ENCODE results near the gene CES3. TPM values are rescaled to one million over a fixed set of nuclear protein-coding genes. Genes with fewer than 3 reads are reported as not detected.

The CES3 gene
- polyA plus RNA-seq, 1 donor (not counting 4 experiments of a cell fraction or from before 2014, with no cell fraction given) = 1.5 TPM

GRCh38 chr16:66920924-66921680, 40.0 kb upstream of the CES3 start:
- H3K9ac ChIP-seq (ENCODE audit: control insufficient read depth, extremely low read depth, insufficient read depth, low read length) = no peak overlapping the region
- H3K4me3 ChIP-seq (ENCODE audit: control insufficient read depth in 2 of 3, extremely low read depth in 1 of 3, insufficient read depth in 2 of 3, low read depth in 1 of 3, low read length in 3 of 3) = no peak overlapping the region
- H3K9me3 ChIP-seq (ENCODE audit: control insufficient read depth, low read depth, low read length) = no peaks in the 10 kb centered on the region
- H3K36me3 ChIP-seq (ENCODE audit: control insufficient read depth in 2 of 2, extremely low read depth in 1 of 2, insufficient read depth in 2 of 2, low read length in 2 of 2) = no peaks in the 10 kb centered on the region
- H3K4me1 ChIP-seq (ENCODE audit: control insufficient read depth, extremely low read depth, insufficient read depth, low read length) = peaks cover 3% of the 10 kb centered on the region
- H3K79me2 ChIP-seq (ENCODE audit: control insufficient read depth, insufficient read depth, low read length) = no peaks in the 10 kb centered on the region
- H3K4me2 ChIP-seq (ENCODE audit: control insufficient read depth, extremely low read depth, insufficient read depth, low read depth, low read length) = no peak overlapping the region
- no peaks in the 10 kb centered on the region for H4K20me1 ChIP-seq (ENCODE audit: control insufficient read depth, extremely low read depth, insufficient read depth, low read length)
- FAIRE-seq (no peak), DNase-seq (ENCODE audit: low read depth, low spot score) (no peak)
- H3K27ac ChIP-seq (ENCODE audit: control insufficient read depth, insufficient read depth, low read length) = no peak overlapping the region
- H3K9me1 ChIP-seq (ENCODE audit: control insufficient read depth, extremely low read depth, insufficient read depth, low read length) = no peaks in the 10 kb centered on the region
- H2AFZ ChIP-seq (ENCODE audit: control insufficient read depth, low read length) = no peak overlapping the region
- TF ChIP-seq CTCF (optimal IDR thresholded peaks at IDR 0.05 in 1 of 3, IDR thresholded peaks at IDR 0.05 in 1 of 3, conservative IDR thresholded peaks at IDR 0.05 in 1 of 3; ENCODE audit: extremely low read depth in 1 of 3, insufficient read depth in 2 of 3, low read length in 3 of 3) (no peak), EZH2 (IDR thresholded peaks at IDR 0.05; ENCODE audit: low read length) (no peak)
- peaks cover 44% of the 10 kb centered on the region for H3K27me3 ChIP-seq (ENCODE audit: control insufficient read depth, extremely low read depth, insufficient read depth, low read length)
- dilution Hi-C loops (cut with MboI; ENCODE audit: extremely low pct_ligation_motif_present, low sequenced_read_pairs) = no loop called here

- Histone ChIP-seq H3K4me3 (ENCODE audit: control insufficient read depth in 2 of 3, extremely low read depth in 1 of 3, insufficient read depth in 2 of 3, low read depth in 1 of 3, low read length in 3 of 3) (no peak overlapping the region), H3K79me2 (ENCODE audit: control insufficient read depth, insufficient read depth, low read length) (no peaks in the 10 kb centered on the region), H3K27ac (ENCODE audit: control insufficient read depth, insufficient read depth, low read length) (no peak overlapping the region)
Measured at GRCh38 chr16:66921729-66922450, 39.2 kb upstream of the CES3 start.

More at GRCh38 chr16:66921729-66922450, 39.2 kb upstream of the CES3 start:
- Histone ChIP-seq H3K4me2 (ENCODE audit: control insufficient read depth, extremely low read depth, insufficient read depth, low read depth, low read length) (no peak overlapping the region), H4K20me1 (ENCODE audit: control insufficient read depth, extremely low read depth, insufficient read depth, low read length) (no peaks in the 10 kb centered on the region), H3K9me1 (ENCODE audit: control insufficient read depth, extremely low read depth, insufficient read depth, low read length) (no peaks in the 10 kb centered on the region), H3K27me3 (ENCODE audit: control insufficient read depth, extremely low read depth, insufficient read depth, low read length) (peaks cover 44% of the 10 kb centered on the region), H2AFZ (ENCODE audit: control insufficient read depth, low read length) (no peak overlapping the region), H3K4me1 (ENCODE audit: control insufficient read depth, extremely low read depth, insufficient read depth, low read length) (peaks cover 4% of the 10 kb centered on the region), H3K9me3 (ENCODE audit: control insufficient read depth, low read depth, low read length) (no peaks in the 10 kb centered on the region), H3K9ac (ENCODE audit: control insufficient read depth, extremely low read depth, insufficient read depth, low read length) (no peak overlapping the region), H3K36me3 (ENCODE audit: control insufficient read depth in 2 of 2, extremely low read depth in 1 of 2, insufficient read depth in 2 of 2, low read length in 2 of 2) (no peaks in the 10 kb centered on the region)
- TF ChIP-seq EZH2 (IDR thresholded peaks at IDR 0.05; ENCODE audit: low read length) (no peak), CTCF (optimal IDR thresholded peaks at IDR 0.05 in 1 of 3, IDR thresholded peaks at IDR 0.05 in 1 of 3, conservative IDR thresholded peaks at IDR 0.05 in 1 of 3; ENCODE audit: extremely low read depth in 1 of 3, insufficient read depth in 2 of 3, low read length in 3 of 3) (no peak)
- dilution Hi-C loops (cut with MboI; ENCODE audit: extremely low pct_ligation_motif_present, low sequenced_read_pairs) = no loop called here
- DNase-seq (ENCODE audit: low read depth, low spot score) (no peak), FAIRE-seq (no peak)

All from keratinocyte (primary cell).